A172 (cell line): ENCODE data around the gene MAST3. TPM values are rescaled to one million over a fixed set of nuclear protein-coding genes. Genes with fewer than 3 reads are reported as not detected.
"Not testable (repeated sequence)": the region's sequence is repeated elsewhere in the genome, so short reads cannot be mapped to it uniquely, and the experiment has no call there.

Experiments
- DNase-seq: peaks from one replicate; pipeline ENCODE4 v3.0.0-alpha.2; 2015; ENCODE audit warnings: low spot score
- total RNA-seq: library from RNA; depleted of rRNA; stranded (reverse); fragments of >200 nt; shearing (Covaris generic); gene quantifications from 2 replicates; pipeline ENCODE4 v1.2.3, GENCODE V29; 2014

MAST3 gene
- total RNA-seq, 1 experiment from 2014 or later, result 3.0 TPM

GRCh38 chr19:18158467-18158866 lies 60.9 kb downstream of the MAST3 start:
- DNase-seq, result no peak

GRCh38 chr19:18159059-18159616 lies 61.6 kb downstream of the MAST3 start:
- not testable (repeated sequence) for DNase-seq

DNA sequence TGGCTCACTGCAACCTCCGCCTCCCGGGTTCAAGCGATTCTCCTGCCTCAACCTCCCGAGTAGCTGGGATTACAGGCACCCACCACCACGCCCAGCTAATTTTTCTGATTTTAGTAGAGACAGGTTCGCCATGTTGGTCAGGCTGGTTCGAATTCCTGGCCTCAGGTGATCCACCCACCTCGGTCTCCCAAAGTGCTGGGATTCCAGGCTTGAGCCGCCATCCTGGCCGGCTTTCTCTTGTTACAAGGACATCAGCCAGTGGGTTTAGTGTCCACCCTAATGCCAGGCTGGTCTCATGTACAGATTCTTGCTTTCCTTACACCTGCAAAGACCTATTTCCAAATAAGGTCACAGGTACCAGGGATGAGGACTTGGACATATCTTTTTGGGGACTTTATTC lies 62.2 kb downstream of the MAST3 start:
- no peak for DNase-seq

DNA sequence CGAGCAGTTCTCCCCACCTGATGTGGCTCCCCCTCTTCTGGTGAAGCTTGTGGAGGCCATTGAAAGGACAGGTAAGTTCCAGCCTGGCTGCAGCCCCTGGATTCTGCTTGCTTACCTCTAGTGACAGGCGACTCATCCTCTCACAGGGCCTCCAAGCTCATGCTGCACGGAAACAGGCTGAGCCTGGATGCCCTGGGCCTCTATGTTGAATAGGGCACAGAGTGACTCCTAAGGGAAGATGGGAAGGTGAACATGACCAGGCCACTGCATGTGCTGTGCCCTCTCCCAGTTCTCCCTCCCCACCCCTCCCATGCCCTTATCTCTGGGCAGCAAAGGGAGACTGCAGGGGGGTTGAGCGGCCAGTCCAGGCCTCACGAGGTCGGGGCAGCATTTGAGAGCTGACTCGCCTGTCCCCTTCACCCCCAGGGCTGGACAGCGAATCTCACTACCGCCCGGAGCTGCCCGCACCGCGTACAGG lies 63.0 kb downstream of the MAST3 start:
- DNase-seq, result peak; percentile 17

DNA sequence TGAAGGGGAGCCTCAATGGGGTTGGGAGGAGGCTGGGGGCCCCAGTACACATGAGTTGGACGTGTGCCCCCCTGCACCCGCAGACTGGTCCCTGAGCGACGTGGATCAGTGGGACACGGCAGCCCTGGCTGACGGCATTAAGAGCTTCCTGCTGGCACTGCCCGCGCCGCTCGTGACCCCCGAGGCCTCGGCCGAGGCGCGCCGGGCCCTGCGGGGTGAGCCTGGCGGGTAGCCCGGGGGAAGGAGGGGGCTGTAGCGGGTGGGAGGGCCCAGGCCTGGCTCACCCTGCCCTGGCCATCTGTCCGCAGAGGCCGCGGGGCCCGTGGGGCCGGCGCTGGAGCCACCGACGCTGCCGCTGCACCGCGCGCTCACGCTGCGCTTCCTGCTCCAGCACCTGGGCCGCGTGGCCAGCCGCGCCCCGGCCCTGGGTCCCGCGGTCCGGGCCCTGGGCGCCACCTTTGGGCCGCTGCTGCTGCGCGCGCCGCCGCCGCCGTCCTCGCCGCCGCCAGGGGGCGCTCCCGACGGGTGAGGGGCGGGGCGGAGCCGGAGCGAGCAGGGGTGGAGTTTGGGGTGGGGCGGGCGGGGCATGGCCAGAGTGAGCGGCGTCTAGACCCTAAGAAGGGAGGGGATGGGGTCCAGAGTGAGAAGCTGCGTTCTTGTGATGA lies 63.5 kb downstream of the MAST3 start:
- DNase-seq, result peak; percentile 24

DNA sequence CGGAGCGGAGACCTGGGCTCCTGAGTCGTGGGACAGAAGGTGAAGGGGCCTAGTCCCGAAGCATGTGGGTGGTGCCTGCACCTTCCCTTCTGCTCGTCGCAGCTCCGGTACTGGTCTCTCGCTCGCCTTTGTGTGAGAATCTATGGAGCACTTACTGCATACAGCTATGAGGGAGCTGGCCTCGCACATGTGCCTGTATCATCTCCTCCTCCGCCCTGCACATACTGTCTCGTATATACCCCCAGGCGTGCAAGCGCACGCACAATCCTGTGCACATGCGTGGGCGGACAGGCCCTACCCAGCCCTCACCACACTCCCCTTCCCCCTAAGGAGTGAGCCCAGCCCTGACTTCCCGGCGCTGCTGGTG lies 64.0 kb downstream of the MAST3 start:
- DNase-seq, result no peak

- no peak for DNase-seq
Observed at GRCh38 chr19:18164072-18164471, 66.5 kb downstream of the MAST3 start.

DNA sequence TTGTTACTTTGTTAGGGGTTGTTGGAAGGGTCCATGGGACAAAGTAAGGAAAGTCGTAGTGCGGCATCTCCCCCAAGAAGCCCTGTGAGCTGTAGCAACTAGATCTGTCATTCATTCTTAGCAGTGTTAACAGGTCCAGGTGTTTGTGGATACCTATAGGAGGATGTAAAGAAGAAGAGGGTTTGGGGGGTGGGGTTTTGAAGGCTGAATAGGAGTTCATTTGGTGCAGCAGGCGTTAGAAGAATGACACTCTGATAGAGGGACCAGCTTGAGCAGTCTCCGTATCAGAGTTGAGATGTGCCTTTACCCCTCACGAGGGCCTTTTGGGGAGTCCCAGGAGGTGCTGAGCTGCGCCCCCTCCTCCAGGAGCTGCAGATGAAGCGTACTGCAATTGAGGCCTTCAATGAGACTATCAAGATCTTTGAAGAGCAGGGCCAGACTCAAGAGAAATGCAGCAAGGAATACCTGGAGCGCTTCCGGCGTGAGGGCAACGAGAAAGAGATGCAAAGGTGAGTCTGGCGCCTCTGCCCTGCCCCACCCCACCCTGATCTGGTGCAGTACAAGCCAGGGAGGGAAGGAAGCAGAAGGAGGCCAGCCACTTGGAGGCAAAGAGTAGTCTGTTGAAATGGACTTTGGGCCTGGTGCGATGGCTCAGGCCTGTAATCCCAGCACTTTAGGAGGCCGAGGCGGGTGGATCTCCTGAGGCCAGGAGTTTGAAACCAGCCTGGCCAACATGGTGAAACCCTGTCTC lies 68.4 kb downstream of the MAST3 start:
- no peak for DNase-seq

DNA sequence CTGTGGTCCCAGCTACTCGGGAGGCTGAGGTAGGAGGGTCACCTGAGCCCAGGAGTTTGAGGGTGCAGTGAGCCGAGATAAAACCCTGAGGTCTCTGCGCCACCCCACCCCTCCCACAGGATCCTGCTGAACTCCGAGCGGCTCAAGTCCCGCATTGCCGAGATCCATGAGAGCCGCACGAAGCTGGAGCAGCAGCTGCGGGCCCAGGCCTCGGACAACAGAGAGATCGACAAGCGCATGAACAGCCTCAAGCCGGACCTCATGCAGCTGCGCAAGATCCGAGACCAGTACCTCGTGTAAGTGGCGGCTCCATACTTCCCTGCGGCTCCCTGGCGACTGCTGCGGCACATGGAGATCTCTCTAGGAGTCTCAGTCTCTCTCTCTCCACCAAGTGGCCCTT lies 69.4 kb downstream of the MAST3 start:
- DNase-seq, result no peak

DNA sequence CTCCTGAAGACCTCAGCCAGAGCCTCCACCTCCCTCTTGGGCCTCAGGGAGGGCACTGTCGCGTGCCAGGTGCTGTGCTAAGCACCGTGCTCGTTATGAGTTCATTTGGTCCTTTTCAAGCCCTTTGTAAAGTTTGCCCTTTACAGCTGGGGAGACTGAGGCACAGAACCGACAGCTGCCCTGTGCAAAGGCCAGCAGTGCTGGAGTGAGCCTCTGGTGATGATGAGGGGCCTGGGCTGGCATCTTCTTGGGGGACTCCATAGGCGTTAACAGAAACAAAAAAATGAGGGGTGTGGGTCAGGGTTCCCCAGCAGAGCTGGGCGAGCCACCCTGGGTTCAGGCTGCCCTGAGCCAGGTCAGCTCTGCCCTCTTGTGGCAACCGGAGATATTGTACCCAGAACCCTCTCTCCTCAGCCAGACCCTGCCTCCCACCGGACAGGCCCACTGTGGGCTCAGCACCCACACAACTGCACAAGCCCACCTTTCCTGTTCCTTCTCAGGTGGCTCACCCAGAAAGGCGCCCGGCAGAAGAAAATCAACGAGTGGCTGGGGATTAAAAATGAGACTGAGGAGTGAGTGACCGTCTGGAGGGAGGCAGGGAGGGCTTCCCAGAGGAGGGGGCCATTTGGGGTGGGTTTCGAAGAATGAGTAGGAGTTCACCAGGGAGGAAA lies 70.5 kb downstream of the MAST3 start:
- peak; percentile 38 for DNase-seq

- no peak for DNase-seq
Observed at GRCh38 chr19:18168673-18169381, 71.2 kb downstream of the MAST3 start.

- no peak for DNase-seq
Observed at GRCh38 chr19:18170714-18171255, 73.2 kb downstream of the MAST3 start.

DNA sequence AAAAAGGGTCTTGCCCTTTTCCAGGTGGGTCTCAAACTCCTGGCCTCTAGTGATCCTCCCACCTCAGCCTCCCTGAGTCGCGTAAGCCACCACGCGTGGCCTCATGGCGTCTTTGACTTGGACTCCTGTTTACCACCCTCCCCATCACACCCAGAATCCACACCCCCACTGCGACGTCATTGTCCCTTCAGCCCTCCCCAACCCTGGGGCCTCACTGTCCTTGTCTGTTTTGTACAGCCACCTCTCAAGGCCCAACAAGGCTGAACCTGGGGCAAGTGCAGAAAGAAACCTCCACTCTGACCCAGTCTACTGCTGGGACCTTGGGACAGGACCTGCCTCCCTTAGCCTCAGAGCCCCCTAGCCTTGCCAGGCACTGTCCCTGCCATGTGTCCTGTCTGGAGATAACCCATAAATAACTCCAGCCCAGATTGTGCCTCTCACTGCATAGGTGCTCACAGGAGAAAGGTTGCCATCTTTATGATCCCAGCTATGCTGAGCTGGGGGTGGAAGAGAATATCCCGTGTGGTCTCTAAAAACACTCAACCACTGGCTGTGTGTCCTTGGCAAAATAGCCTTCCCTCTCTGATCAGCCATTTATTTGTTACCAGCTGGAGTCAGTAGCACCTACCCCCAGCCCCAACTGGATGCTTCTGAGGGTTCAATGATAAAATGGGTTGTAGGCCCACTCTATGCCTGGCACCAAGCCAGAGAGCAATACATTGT lies 74.2 kb downstream of the MAST3 start:
- DNase-seq, result no peak

DNA sequence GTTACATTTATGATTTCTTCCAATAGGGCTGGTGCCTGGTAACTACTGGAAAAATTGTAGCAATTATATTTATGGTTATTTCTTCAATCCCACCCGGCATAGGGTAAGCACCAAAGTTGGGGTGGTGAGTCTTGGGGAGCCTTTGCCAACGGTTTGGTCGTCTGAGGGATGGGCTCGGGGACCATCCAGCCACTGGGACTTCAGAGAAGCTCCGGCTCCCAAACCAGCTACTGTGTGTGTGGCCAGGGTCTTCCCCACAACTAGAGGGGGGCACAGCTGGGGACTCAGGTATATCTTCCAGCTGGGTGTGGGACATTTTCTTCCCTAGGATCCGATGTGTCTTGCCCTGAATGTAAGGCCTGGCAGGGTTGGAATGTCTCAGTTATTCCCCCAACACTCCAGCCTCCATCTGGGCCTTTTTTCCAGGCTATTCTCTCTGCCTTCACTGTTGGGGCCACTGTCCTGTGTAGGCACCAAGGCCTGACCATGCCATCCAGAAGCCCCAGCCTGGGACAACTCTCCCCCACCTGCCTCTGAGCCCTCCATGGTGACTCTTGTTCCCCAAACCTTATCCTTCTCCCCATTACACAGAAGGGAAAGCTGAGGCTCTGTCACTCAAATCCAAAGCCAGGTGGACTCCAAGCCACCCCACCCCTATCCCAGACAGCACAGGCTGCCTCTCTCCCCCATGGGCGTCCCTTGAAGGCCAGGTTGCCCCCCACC lies 74.9 kb downstream of the MAST3 start:
- no peak for DNase-seq

DNA sequence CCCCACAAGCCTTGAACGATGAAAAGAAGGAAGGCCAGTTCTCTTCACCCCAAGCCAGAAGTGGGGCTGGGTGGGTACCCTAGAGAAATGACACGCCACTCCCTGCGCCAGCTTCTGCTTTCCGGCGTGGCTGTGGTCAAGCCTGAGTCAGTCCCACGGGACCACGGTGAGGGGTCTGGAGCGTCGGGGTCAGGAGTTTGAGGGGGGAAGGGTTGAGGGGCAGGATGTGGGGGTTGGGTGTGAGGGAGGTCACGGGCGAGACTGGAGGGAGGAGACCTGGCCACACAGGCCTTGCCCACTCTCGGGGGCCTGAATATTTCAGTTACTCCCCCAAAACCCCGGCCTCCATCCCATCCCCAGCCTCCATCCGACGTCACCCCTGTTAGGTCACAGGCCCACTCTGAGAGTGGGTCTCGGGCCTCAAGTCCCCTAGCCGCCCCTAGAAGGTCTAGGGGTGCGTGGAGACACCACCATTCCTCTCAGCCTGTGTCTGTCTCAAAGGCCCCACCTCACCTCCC lies 75.5 kb downstream of the MAST3 start:
- no peak for DNase-seq

- DNase-seq, result peak; percentile 59
Observed at GRCh38 chr19:18173572-18174288, 76.2 kb downstream of the MAST3 start, which contains the start of gene IFI30. Gene IFI30 (plus strand): TSS chr19:18173813. CDS start chr19:18173842, 29 bp downstream.

- DNase-seq, result no peak
Observed at GRCh38 chr19:18174983-18175382, 77.4 kb downstream of the MAST3 start.

GRCh38 chr19:18176367-18177310 lies 79.1 kb downstream of the MAST3 start:
- no peak for DNase-seq
